Osteoblast (primary cell): ENCODE measurements around the gene A1BG. TPM values are rescaled to one million over a fixed set of nuclear protein-coding genes. Genes with fewer than 3 reads are reported as not detected.
"Not testable (repeated sequence)": the region's sequence is repeated elsewhere in the genome, so short reads cannot be mapped to it uniquely, and the experiment has no call there.

ENCODE experiments used
- DNase-seq: peaks from one replicate; pipeline ENCODE4 v3.0.0; 2011; ENCODE audit warnings: low spot score, mixed read lengths; ENCODE audit not compliant: insufficient read length; ENCODE audit errors: missing footprints
- H2AFZ ChIP-seq: 2 replicates; pipeline ENCODE4 v1.6.0; 2011; ENCODE audit warnings: mild to moderate bottlenecking, low read length
- H3K27ac ChIP-seq: 2 replicates; pipeline ENCODE4 v1.5.1; 2011; ENCODE audit warnings: mild to moderate bottlenecking, low read depth, low read length, moderate library complexity
- H3K27me3 ChIP-seq: 2 replicates; pipeline ENCODE4 v1.6.0; 2012; ENCODE audit warnings: mild to moderate bottlenecking, control low read depth, inconsistent platforms, low read length, moderate library complexity; ENCODE audit not compliant: insufficient read depth
- H3K36me3 ChIP-seq: 2 replicates; pipeline ENCODE4 v1.5.1; 2011; ENCODE audit warnings: mild to moderate bottlenecking, low read length, control low read depth, moderate library complexity; ENCODE audit not compliant: insufficient read depth
- H3K4me1 ChIP-seq: 2 replicates; pipeline ENCODE4 v1.5.1; 2011; ENCODE audit warnings: mild to moderate bottlenecking, low read length, control low read depth, moderate library complexity; ENCODE audit not compliant: insufficient read depth
- H3K4me2 ChIP-seq: 2 replicates; pipeline ENCODE4 v1.6.0; 2011; ENCODE audit warnings: mild to moderate bottlenecking, low read length; ENCODE audit not compliant: insufficient read depth
- H3K4me3 ChIP-seq: fragments of 200-600 bp; sonication (generic); 3 replicates; pipeline ENCODE4 v1.5.1; 2012; ENCODE audit warnings: mild to moderate bottlenecking, low read length, inconsistent platforms; ENCODE audit not compliant: insufficient read depth
- H3K79me2 ChIP-seq: 2 replicates; pipeline ENCODE4 v1.6.0; 2012; ENCODE audit warnings: mild to moderate bottlenecking, low read length, control low read depth, inconsistent platforms; ENCODE audit not compliant: insufficient read depth
- H3K9me3 ChIP-seq: 2 replicates; pipeline ENCODE4 v1.5.1; 2011; ENCODE audit warnings: low read depth, low read length, control low read depth
- H4K20me1 ChIP-seq: 2 replicates; pipeline ENCODE4 v1.6.0; 2012; ENCODE audit warnings: mild to moderate bottlenecking, low read length, control low read depth; ENCODE audit not compliant: insufficient read depth
- total RNA-seq: library from RNA; depleted of rRNA; stranded (reverse); fragments of >200 nt; gene quantifications from 2 replicates; pipeline ENCODE4 v1.2.3, GENCODE V29; 2012
- TF ChIP-seq, protein P1 (sequence below): IDR thresholded peaks from 2 replicates; pipeline ENCODE4 v1.5.1; 2011; ENCODE audit warnings: mild to moderate bottlenecking, low read depth, low read length, moderate library complexity; ENCODE audit errors: extremely low read depth

A1BG gene
- total RNA-seq, 1 donor, result 1.1 TPM

DNA sequence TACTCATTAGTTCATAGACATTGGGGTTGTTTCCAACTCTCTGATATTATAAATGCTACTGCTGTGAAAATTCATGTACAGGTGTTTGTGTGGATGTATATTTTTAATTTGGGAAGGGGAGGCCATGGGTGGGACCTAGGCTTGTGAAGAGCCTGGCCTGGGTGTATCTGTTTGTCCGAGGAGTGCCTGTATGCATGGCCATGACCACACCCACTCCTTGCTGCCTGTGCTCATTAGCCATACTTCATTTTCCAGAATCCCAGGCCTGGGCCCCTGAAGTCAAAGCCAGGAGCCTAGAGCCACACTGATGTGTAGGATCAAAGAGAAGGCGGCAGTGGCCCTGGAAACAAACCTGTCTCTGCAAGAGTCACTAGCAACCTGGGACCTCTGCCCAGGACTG is 37.7 kb downstream of the A1BG start:
- Histone ChIP-seq H3K4me1 (no peaks in the 10 kb centered on the region), H3K4me3 (no peak overlapping the region), H3K27ac (no peak overlapping the region), H3K9me3 (no peaks in the 10 kb centered on the region), H3K4me2 (no peak overlapping the region), H4K20me1 (peaks cover 57% of the 10 kb centered on the region), H3K27me3 (no peaks in the 10 kb centered on the region), H2AFZ (no peak overlapping the region), H3K36me3 (peaks cover 32% of the 10 kb centered on the region), H3K79me2 (peaks cover 2% of the 10 kb centered on the region)
- TF ChIP-seq, protein P1, sequence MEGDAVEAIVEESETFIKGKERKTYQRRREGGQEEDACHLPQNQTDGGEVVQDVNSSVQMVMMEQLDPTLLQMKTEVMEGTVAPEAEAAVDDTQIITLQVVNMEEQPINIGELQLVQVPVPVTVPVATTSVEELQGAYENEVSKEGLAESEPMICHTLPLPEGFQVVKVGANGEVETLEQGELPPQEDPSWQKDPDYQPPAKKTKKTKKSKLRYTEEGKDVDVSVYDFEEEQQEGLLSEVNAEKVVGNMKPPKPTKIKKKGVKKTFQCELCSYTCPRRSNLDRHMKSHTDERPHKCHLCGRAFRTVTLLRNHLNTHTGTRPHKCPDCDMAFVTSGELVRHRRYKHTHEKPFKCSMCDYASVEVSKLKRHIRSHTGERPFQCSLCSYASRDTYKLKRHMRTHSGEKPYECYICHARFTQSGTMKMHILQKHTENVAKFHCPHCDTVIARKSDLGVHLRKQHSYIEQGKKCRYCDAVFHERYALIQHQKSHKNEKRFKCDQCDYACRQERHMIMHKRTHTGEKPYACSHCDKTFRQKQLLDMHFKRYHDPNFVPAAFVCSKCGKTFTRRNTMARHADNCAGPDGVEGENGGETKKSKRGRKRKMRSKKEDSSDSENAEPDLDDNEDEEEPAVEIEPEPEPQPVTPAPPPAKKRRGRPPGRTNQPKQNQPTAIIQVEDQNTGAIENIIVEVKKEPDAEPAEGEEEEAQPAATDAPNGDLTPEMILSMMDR, result no peak
- no peak for DNase-seq

- Histone ChIP-seq H3K9me3 (no peaks in the 10 kb centered on the region), H3K27ac (no peak overlapping the region), H4K20me1 (peaks cover 28% of the 10 kb centered on the region), H3K4me1 (no peaks in the 10 kb centered on the region), H3K4me3 (no peak overlapping the region), H3K27me3 (no peaks in the 10 kb centered on the region), H3K36me3 (peaks cover 59% of the 10 kb centered on the region), H2AFZ (no peak overlapping the region), H3K4me2 (no peak overlapping the region), H3K79me2 (peaks cover 29% of the 10 kb centered on the region)
- TF ChIP-seq, protein P1, result no peak
- DNase-seq, result no peak
Observed at GRCh38 chr19:58311345-58311865, 41.9 kb downstream of the A1BG start.

GRCh38 chr19:58310685-58311084 is 42.6 kb downstream of the A1BG start:
- H3K4me2 ChIP-seq, DNase-seq, H2AFZ ChIP-seq, H3K27ac ChIP-seq, H3K9me3 ChIP-seq, H3K4me3 ChIP-seq, H3K4me1 ChIP-seq, H3K27me3 ChIP-seq: not testable (repeated sequence)
- H3K79me2 ChIP-seq, result peaks cover 36% of the 10 kb centered on the region
- TF ChIP-seq, protein P1, result peak; percentile 33
- H4K20me1 ChIP-seq, result peaks cover 27% of the 10 kb centered on the region
- H3K36me3 ChIP-seq, result peaks cover 59% of the 10 kb centered on the region

DNA sequence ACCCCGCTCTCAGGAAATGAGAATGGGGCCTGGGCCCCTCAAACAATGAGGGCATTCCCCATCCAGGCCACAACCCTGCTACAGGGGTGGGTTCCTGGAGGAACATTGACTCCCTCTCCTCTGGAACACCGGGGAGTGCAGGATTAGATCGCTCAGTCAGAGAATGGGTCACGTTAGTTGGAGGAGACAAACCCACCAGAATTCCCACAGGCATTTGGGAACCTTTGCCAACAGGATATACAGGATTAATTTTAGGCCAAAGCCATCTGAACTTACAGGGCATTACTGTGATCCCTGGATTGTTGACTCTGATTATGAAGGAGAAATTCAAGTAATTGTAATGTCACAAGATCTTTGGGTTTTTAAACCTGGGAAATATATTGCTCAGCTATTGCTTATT is 45.6 kb downstream of the A1BG start:
- DNase-seq, result no peak
- TF ChIP-seq, protein P1, result no peak
- Histone ChIP-seq H3K4me3 (no peak overlapping the region), H3K27me3 (no peaks in the 10 kb centered on the region), H3K27ac (no peak overlapping the region), H4K20me1 (peaks cover 24% of the 10 kb centered on the region), H3K79me2 (peaks cover 41% of the 10 kb centered on the region), H3K4me2 (no peak overlapping the region), H2AFZ (no peak overlapping the region), H3K36me3 (peaks cover 41% of the 10 kb centered on the region), H3K9me3 (no peaks in the 10 kb centered on the region), H3K4me1 (peaks cover 14% of the 10 kb centered on the region)
